ENCODE measurements around the gene SYCE1L. TPM values are rescaled to one million over a fixed set of nuclear protein-coding genes. Genes with fewer than 3 reads are reported as not detected.
"Not testable (repeated sequence)": the region's sequence is repeated elsewhere in the genome, so short reads cannot be mapped to it uniquely, and the experiment has no call there.

The SYCE1L gene, protein sequence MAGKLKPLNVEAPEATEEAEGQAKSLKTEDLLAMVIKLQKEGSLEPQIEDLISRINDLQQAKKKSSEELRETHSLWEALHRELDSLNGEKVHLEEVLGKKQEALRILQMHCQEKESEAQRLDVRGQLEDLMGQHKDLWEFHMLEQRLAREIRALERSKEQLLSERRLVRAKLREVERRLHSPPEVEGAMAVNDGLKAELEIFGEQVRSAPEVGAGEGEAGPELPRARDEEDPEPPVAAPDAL
- total RNA-seq (2014; rRNA removed; shearing (Covaris generic)) = 0.49 and 0.63 TPM in 2 replicates

DNA sequence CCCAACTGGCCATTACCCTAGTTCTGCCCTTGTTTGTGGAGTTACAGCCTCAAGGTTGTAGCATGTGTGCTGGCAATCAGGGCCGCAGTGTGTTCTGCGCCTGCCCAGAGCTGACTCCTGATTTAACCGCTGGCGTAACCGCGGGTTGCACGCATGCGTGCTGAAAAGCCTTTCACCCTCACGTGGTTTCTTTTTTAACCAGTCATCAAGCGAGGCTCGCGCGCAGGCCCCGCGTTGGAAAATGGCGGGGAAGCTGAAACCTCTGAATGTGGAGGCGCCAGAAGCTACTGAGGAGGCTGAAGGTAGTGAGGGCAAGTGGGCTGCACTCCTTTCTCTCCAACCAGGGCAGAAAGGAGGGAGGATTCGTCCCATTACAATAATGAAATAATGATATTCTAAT lies at the start of gene SYCE1L:
Gene SYCE1L, plus strand, starts transcription at position 198 of the 400 bp plus-strand sequence. Its CDS starts 44 bp downstream, at position 242.
- Histone ChIP-seq H3K27me3 (no peaks in the 10 kb centered on the region), H3K27ac (no peak within 1 kb of the TSS), H3K4me3 (no peak within 1 kb of the TSS), H3K4me1 (no peaks in the 10 kb centered on the region), H3K36me3 (no peaks in the 10 kb centered on the region), H3K9me3 (replicated peaks) (no peaks in the 10 kb centered on the region)
- DNase-seq = no peak

DNA sequence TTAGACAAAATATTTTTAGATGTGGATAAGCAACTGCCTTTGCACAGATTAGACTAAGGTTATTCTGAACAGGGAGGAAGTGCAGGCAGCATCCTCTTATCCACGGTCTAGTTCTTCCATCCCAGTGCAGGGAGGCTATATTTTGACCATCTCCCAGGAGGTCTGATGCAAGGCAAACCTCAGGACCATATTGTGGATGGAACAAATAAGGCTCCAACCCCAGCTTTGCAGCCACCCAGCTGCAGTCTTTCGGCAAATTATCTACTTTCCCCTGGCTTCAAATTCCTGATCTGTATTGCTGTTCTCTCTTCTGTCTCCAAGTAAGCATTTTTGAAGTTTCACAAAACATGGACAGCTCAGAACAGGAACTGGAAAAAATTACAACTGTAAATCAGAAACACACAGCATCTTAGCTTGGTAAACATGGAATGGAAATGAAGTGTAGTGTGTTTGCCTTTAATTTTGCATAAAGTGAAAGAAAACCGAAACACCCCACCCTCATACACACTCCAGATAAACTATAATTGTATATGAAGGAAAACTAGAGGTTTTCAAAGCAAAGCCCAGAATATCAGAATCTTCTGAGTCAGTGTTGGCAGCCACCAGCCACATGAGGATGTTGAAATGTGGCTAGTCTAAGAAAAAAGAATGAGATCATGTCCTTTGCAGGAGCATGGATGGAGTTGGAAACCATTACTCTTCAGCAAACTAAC lies 41.7 kb upstream of the SYCE1L start:
- Histone ChIP-seq H3K4me3 (no peak overlapping the region), H3K4me1 (no peaks in the 10 kb centered on the region), H3K27ac (no peak overlapping the region), H3K9me3 (replicated peaks) (no peaks in the 10 kb centered on the region), H3K27me3 (no peaks in the 10 kb centered on the region), H3K36me3 (no peaks in the 10 kb centered on the region)
- no peak for DNase-seq

DNA sequence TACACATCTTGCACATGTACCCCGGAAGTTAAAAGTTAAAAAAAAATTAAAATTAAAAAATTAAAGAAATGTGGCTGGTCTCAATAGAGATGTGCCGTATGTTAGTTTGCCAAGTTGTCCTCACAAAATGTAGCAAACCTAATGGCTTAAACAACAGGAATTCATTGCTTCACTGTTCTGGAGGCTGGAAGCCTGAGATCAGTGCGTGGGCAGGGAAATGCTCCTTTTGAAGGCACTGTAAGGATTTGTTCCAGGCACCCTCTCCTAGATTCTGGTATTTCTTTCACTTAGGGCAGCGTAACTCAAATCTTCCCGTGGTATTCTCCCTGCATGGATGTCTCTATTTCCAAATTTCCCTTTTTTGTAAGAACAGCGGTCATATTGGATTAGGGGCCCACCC lies 40.9 kb upstream of the SYCE1L start:
- Histone ChIP-seq H3K36me3 (no peaks in the 10 kb centered on the region), H3K4me3 (no peak overlapping the region), H3K27me3 (no peaks in the 10 kb centered on the region), H3K4me1 (no peaks in the 10 kb centered on the region), H3K9me3 (replicated peaks) (no peaks in the 10 kb centered on the region), H3K27ac (no peak overlapping the region)
- no peak for DNase-seq

DNA sequence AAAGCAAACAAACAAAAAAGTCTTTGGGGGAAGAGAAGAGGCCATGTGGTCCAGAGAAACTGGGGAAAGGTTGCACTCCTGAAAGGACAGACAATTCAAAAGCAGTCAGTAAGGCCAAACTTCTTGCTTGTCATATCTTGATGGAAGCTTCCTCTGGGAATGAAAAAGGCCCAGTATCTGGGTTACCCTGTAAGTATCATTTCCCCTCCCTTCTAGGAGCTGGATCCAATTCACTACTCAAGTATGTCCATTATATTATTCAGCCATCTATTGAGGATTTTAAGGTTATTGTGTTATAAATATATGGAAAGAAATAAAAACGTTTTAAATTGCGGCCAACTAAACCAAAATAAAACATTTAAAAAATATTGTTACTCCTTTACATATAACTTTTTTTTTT lies 34.2 kb upstream of the SYCE1L start:
- Histone ChIP-seq H3K4me3 (no peak overlapping the region), H3K27me3 (no peaks in the 10 kb centered on the region), H3K27ac (no peak overlapping the region), H3K9me3 (replicated peaks) (no peaks in the 10 kb centered on the region), H3K36me3 (no peaks in the 10 kb centered on the region), H3K4me1 (no peaks in the 10 kb centered on the region)
- DNase-seq = no peak

DNA sequence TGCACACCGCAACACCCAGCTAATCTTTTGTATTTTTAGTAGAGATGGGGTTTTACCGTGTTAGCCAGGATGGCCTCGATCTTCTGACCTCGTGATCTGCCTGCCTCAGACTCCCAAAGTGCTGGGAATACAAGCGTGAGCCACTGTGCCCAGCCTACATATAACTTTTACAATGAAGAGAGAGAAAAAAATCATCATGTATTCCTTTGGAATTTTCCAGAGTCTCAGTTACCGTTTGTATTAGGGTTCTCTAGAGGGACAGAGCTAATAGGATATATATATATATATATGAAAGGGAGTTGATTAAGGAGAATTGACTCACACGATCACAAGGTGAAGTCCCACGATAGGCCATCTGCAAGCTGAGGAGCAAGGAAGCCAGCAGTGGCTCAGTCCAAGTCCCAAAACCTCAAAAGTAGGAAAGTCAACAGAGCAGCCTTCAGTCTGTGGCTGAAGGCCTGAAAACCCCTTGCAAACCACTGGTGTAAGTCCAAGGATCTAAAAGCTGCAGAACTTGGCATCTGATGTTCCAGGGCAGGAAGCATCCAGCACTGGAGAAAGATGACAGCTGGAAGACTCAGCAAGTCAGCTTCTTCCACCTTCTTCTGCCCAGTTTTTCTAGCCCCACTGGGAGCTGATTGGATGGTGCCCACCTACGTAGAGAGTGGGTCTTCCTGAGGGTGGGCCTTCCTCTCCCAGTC lies 33.5 kb upstream of the SYCE1L start:
- H3K36me3 ChIP-seq; H3K27ac ChIP-seq; H3K4me1 ChIP-seq; H3K4me3 ChIP-seq; H3K9me3 ChIP-seq (replicated peaks); H3K27me3 ChIP-seq; DNase-seq: not testable (repeated sequence)

DNA sequence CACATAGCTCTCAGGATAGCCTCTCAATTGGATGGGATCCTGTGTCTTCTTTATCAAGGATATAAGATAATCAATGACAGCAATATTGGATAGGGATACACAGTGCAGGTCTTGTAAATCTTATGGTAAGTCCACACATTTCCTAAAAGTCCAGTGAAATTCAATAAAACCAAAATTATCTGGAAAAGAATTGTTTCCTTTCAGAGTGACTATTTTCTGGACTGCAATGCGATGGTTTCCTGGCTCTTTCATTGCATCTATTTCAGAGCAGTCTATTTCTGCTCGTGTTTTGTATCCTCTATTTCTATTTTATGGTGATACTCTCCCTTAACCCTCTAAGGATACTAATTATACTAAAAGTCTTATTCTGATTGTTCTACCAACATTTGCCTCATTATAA lies 32.5 kb upstream of the SYCE1L start:
- no peak for DNase-seq
- Histone ChIP-seq H3K4me1 (no peaks in the 10 kb centered on the region), H3K27me3 (no peaks in the 10 kb centered on the region), H3K27ac (no peak overlapping the region), H3K9me3 (replicated peaks) (no peaks in the 10 kb centered on the region), H3K36me3 (no peaks in the 10 kb centered on the region), H3K4me3 (no peak overlapping the region)

DNA sequence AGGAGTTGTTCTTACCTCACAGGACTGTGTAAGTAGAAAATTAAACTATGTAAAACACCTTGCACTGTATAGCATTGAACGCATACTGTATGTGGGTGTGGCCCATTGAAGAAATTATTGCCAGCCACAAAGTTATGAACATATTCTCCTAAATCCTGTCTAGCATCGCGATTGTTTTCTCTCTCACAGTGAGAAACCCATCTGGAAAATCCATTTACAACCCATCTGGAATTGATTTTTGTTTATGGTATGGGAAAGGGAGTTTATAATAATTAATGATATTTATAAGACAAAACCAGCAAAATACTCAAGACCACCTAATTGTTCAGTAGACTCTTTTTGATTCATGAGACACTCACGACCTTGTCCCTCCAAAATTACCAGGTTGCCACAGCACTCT lies 30.3 kb upstream of the SYCE1L start:
- H3K4me1 ChIP-seq = no peaks in the 10 kb centered on the region
- DNase-seq = no peak
- H3K9me3 ChIP-seq (replicated peaks) = no peaks in the 10 kb centered on the region
- no peak overlapping the region for H3K4me3 ChIP-seq
- no peaks in the 10 kb centered on the region for H3K36me3 ChIP-seq
- no peaks in the 10 kb centered on the region for H3K27me3 ChIP-seq
- H3K27ac ChIP-seq = no peak overlapping the region

DNA sequence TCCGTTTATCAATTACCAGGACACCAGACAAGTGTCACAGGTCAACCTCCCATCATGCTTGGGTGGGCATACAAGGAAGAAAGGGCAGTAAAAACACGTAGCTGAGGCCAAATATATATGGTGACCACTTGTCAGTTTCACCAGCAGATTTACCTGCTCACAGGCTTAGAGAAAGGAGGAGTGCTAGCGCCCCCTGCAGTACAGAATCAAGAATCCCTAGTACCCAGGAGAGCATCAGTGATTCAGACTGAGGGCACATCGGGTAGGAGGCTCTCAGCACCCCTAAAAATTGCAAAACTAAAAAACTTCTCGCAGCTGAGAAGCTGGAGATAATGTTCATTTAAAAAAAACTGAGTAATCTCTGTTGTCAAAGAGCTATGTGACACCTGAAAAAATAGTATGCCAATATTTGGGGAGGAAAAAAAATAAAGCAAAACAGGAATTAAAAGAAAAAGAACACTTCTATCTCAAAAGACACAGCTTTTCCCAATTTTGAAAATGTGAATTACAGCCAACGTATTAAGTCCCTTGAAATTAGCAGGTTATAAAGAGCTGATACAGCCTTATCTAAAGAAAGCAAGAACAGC lies 29.5 kb upstream of the SYCE1L start:
- H3K27me3 ChIP-seq = no peaks in the 10 kb centered on the region
- H3K4me1 ChIP-seq = no peaks in the 10 kb centered on the region
- no peaks in the 10 kb centered on the region for H3K9me3 ChIP-seq (replicated peaks)
- no peak overlapping the region for H3K4me3 ChIP-seq
- DNase-seq = peak; percentile 31 to 55
- no peak overlapping the region for H3K27ac ChIP-seq
- no peaks in the 10 kb centered on the region for H3K36me3 ChIP-seq

DNA sequence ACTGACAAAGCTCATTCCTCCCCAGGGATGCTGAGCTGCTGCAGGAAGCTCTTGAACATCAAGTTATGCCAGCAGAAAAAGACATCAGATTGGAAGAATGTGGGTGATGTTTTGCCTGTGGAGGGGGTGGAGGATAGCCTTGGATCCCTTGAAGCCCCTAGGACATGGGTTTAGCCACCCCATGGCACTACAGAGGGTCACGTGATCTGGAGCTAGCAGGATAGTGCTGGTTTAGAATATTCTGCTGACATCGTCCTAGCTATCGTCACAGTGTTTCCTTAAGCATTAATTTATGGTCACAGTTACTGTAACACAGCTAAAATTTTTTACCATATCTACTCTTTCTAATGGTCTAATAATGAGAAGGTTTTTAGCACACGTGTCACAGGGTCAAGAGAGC lies 28.4 kb upstream of the SYCE1L start:
- no peaks in the 10 kb centered on the region for H3K27me3 ChIP-seq
- H3K9me3 ChIP-seq (replicated peaks) = no peaks in the 10 kb centered on the region
- no peak overlapping the region for H3K27ac ChIP-seq
- no peak for DNase-seq
- H3K4me3 ChIP-seq = no peak overlapping the region
- no peaks in the 10 kb centered on the region for H3K36me3 ChIP-seq
- no peaks in the 10 kb centered on the region for H3K4me1 ChIP-seq

DNA sequence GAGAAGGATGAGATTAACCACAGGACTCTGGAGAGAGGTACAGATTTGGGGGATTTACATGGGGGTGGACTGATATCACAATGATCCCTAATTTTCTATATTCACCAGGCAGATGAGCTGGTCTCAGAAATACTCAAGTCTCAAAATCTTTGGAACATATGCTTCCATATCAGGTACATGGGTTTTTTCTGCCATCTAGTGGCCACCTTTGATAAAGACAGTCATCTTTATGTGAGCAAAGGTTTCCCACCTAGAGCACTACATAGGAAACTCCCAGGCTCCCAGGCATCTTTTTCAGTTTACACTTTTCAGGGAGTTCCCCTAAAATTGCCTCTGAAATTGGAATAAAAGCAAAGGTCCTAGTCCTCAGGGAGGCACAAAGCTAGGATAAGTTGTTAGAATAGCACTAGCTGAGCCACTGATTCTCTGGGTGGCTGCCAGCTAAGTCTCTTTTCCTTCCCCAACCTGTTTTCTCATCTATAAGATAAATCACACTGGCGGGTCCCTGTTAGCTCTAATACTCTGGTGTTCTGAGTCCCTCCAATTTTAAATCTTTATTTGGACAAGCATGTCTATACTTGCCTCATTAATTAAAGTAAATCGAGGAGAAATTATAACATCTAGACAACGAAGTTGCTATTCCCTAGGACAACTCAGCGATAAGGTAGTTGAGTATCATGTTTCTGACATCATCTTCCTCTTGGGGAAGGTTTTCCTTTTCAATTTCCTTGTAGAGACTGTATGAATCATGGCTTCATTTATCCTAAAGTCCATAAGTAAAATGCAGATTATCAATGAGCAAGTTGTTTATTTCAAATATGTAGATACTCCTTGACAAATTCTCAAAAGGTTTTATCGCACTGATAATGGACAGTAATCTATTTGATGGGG lies 27.2 kb upstream of the SYCE1L start:
- Histone ChIP-seq H3K4me3 (no peak overlapping the region), H3K27ac (no peak overlapping the region), H3K27me3 (no peaks in the 10 kb centered on the region), H3K9me3 (replicated peaks) (no peaks in the 10 kb centered on the region), H3K36me3 (no peaks in the 10 kb centered on the region), H3K4me1 (no peaks in the 10 kb centered on the region)
- DNase-seq = peak; percentile 16 to 61

DNA sequence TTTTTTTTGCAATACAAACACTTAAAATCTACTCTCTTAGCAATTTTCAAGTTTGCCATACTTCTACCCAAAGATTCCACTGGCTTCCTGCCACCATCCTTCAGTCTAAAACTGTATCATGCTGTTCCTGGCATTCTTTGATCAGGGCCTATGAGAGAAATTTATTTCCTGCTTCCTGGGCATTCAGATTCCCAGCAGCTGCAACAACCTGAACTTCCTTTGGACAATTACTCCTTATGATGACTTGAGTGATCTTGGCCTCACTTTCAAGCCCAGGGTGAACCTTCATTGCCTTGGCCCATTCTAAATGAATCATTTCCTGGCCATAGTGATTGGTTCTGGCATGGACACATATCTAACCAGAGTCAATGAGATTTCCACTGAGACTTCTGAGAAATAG lies 26.3 kb upstream of the SYCE1L start:
- no peaks in the 10 kb centered on the region for H3K9me3 ChIP-seq (replicated peaks)
- no peak overlapping the region for H3K4me3 ChIP-seq
- no peaks in the 10 kb centered on the region for H3K36me3 ChIP-seq
- no peaks in the 10 kb centered on the region for H3K4me1 ChIP-seq
- no peaks in the 10 kb centered on the region for H3K27me3 ChIP-seq
- no peak for DNase-seq
- H3K27ac ChIP-seq = no peak overlapping the region

DNA sequence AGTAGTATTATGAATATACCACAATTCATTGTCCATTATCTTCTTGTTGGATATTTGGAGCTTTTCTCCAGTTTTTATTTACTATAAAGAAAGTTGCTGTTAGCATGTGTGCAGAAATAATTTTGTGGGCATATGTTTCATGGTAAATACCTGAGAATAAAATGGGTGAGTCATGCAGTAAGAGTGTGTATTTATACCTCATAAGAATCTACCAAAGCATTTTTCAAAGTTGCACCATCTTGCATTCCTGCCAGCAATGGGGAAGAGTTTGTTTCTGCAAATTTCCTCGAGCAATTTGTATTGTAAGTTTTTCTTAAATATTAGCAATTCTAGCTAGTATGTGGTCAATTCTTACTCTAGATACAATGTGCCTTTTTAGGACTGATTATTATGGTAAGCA lies 16.1 kb upstream of the SYCE1L start:
- Histone ChIP-seq H3K27ac (no peak overlapping the region), H3K9me3 (replicated peaks) (no peaks in the 10 kb centered on the region), H3K27me3 (no peaks in the 10 kb centered on the region), H3K4me1 (no peaks in the 10 kb centered on the region), H3K36me3 (no peaks in the 10 kb centered on the region), H3K4me3 (no peak overlapping the region)
- DNase-seq = no peak

DNA sequence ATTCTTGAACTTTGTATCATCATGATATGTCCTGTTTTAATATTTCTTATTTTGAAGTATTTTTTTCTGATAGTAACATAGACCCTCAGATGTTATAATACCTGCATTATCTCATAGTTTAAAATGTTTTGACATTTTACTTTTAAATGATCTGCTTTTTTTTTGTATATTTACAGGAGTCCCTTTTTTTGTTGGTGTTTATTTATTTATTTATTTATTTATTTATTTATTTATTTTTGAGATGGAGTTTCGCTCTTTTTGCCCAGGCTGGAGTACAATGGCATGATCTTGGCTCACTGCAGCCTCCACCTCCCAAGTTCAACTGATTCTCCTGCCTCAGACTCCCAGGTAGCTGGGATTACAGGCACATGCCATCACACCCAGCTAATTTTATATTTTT lies 12.9 kb upstream of the SYCE1L start:
- not testable (repeated sequence) for H3K4me1 ChIP-seq; H3K9me3 ChIP-seq (replicated peaks); H3K27ac ChIP-seq; H3K27me3 ChIP-seq; H3K4me3 ChIP-seq; DNase-seq; H3K36me3 ChIP-seq

DNA sequence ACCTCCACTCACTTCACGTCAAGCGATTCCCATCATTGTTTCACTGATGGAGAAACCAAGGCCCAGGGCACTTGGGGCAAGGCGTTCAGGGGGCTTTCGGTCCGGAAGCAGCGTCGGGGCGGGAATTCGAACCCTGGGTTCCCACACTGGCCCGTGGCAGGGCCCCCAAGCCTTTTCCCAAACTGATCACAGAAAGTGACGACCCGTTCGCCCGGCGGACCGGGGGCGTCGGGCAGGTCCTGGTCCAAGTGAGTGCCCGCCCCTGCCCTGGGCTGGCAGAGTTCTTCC lies 9.1 kb upstream of the SYCE1L start:
- H3K27me3 ChIP-seq = no peaks in the 10 kb centered on the region
- H3K4me1 ChIP-seq = no peaks in the 10 kb centered on the region; the same call in 1 of the 2 replicates
- peak overlapping the region; percentile 72 for H3K4me3 ChIP-seq
- DNase-seq = no peak
- peak overlapping the region; percentile 90 for H3K27ac ChIP-seq
- H3K9me3 ChIP-seq (replicated peaks) = no peaks in the 10 kb centered on the region
- no peaks in the 10 kb centered on the region for H3K36me3 ChIP-seq
